OCI-LY1 (cell line): Measurements from ENCODE around the gene CELSR2.

Experiments used
- EZH2 ChIP-seq: fragments of 200-600 bp; sonication (generic), shearing (Covaris generic); IDR thresholded peaks from 2 replicates; pipeline ENCODE4 v1.8.0; 2017; ENCODE audit warnings: borderline replicate concordance, mixed run types, mild to moderate bottlenecking, antibody characterized with exemption, low read length, moderate library complexity, mixed read lengths
- TF ChIP-seq, protein P1 (sequence below): fragments of 200-600 bp; sonication (generic), shearing (Covaris generic); IDR thresholded peaks from 2 replicates; pipeline ENCODE4 v1.5.1; 2017; ENCODE audit warnings: mild to moderate bottlenecking, antibody characterized with exemption, low read length, moderate library complexity, mixed read lengths

DNA sequence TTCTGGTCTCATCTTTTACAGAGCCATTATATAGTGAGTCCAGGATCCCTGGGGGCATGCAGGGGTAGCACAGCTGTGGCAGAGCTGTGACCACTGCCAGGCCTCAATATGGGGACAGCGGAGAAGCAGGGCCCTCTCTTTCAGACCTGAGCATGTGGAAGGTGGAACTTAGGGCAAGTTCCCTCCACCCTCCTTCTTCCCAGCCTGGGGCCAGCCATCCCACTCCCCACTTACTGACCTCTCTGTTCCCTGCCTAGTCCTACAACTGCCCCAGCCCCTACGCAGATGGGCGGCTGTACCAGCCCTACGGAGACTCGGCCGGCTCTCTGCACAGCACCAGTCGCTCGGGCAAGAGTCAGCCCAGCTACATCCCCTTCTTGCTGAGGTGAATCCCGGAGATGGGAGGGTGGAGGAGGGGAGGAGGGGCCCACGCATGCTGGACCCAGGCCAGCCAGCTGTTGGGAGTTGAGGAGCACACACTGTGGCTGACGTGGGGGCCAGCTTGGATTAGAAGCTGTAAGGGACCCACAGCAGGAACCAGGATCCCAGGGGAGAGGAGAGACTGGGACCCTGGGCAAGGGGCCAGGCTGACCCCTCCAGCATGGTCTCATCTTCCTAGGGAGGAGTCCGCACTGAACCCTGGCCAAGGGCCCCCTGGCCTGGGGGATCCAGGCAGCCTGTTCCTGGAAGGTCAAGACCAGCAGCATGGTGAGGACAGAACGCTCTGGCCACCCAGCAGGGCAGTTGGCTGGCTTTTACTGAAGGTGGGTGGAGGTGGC, 22.9 kb downstream of the CELSR2 start:
- TF ChIP-seq, protein P1, sequence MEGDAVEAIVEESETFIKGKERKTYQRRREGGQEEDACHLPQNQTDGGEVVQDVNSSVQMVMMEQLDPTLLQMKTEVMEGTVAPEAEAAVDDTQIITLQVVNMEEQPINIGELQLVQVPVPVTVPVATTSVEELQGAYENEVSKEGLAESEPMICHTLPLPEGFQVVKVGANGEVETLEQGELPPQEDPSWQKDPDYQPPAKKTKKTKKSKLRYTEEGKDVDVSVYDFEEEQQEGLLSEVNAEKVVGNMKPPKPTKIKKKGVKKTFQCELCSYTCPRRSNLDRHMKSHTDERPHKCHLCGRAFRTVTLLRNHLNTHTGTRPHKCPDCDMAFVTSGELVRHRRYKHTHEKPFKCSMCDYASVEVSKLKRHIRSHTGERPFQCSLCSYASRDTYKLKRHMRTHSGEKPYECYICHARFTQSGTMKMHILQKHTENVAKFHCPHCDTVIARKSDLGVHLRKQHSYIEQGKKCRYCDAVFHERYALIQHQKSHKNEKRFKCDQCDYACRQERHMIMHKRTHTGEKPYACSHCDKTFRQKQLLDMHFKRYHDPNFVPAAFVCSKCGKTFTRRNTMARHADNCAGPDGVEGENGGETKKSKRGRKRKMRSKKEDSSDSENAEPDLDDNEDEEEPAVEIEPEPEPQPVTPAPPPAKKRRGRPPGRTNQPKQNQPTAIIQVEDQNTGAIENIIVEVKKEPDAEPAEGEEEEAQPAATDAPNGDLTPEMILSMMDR: no peak
- no peak for TF ChIP-seq EZH2
